ENCODE measurements around the gene UBC.

DNA sequence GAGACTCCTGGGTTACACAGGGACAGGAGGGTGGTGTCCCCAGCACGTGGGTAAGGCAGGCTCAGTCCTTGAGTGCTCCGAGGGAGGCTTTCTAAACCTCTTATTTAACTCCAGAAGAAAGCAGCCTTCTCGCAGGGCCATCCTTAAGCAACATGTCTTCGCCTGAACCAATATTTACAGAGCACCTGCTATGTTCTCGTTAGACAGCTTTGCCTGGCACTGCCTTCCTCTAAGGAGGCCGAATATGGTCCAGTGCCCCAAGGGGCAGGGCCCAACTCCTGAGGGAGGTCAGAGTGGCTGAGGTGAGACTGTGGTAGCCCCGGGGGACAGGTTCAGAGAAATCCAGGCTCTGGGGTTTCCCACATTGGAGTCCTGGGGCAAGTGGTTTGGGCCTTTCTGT, 48.7 kb downstream of the UBC start:
- TF ChIP-seq POLR2AphosphoS5 (IDR thresholded peaks at IDR 0.05): no peak
- TF ChIP-seq, protein P1, sequence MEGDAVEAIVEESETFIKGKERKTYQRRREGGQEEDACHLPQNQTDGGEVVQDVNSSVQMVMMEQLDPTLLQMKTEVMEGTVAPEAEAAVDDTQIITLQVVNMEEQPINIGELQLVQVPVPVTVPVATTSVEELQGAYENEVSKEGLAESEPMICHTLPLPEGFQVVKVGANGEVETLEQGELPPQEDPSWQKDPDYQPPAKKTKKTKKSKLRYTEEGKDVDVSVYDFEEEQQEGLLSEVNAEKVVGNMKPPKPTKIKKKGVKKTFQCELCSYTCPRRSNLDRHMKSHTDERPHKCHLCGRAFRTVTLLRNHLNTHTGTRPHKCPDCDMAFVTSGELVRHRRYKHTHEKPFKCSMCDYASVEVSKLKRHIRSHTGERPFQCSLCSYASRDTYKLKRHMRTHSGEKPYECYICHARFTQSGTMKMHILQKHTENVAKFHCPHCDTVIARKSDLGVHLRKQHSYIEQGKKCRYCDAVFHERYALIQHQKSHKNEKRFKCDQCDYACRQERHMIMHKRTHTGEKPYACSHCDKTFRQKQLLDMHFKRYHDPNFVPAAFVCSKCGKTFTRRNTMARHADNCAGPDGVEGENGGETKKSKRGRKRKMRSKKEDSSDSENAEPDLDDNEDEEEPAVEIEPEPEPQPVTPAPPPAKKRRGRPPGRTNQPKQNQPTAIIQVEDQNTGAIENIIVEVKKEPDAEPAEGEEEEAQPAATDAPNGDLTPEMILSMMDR (IDR thresholded peaks at IDR 0.05): no peak

Measured in stomach (tissue), 4 donors.